ENCODE measurements around the gene FGF7.
"Not testable (repeated sequence)": the region's sequence is repeated elsewhere in the genome, so short reads cannot be mapped to it uniquely, and the experiment has no call there.

FGF7 gene

DNA sequence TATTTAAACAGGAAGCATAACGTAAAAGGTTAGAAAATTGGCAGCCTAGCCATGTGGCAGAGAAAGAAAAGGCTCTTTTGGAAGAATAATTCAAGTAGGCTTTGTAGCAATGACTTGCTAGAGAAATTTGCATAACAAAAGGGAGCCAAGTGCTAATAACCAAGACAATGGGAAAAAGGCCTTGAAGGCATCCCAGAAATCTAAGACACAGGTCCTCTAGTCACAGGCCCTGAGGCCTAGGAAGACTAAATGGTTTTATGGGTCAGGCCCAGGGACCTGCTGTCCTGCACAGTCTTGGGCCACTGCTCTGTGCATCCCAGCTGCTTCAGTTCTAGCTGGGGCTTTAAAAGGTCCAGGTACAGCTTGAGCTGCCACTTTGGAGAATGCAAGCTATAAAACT, 78.5 kb downstream of the FGF7 start:
- Histone ChIP-seq H3K4me3 (replicated peaks; ENCODE audit: insufficient read depth, low read length) (no peak overlapping the region), H3K27ac (replicated peaks) (no peak overlapping the region), H3K27me3 (ENCODE audit: insufficient read depth, poor library complexity, severe bottlenecking) (no peaks in the 10 kb centered on the region)
- TF ChIP-seq POLR2AphosphoS5 (IDR thresholded peaks at IDR 0.05; ENCODE audit: low read depth) (no peak), GABPA (IDR thresholded peaks at IDR 0.05; ENCODE audit: low read depth) (no peak), SPI1 (IDR thresholded peaks at IDR 0.05; ENCODE audit: borderline replicate concordance, low read depth) (no peak)
- TF ChIP-seq, protein P1, sequence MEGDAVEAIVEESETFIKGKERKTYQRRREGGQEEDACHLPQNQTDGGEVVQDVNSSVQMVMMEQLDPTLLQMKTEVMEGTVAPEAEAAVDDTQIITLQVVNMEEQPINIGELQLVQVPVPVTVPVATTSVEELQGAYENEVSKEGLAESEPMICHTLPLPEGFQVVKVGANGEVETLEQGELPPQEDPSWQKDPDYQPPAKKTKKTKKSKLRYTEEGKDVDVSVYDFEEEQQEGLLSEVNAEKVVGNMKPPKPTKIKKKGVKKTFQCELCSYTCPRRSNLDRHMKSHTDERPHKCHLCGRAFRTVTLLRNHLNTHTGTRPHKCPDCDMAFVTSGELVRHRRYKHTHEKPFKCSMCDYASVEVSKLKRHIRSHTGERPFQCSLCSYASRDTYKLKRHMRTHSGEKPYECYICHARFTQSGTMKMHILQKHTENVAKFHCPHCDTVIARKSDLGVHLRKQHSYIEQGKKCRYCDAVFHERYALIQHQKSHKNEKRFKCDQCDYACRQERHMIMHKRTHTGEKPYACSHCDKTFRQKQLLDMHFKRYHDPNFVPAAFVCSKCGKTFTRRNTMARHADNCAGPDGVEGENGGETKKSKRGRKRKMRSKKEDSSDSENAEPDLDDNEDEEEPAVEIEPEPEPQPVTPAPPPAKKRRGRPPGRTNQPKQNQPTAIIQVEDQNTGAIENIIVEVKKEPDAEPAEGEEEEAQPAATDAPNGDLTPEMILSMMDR (IDR thresholded peaks at IDR 0.05; ENCODE audit: insufficient read depth, low read length): no peak
- TF ChIP-seq, protein P2, sequence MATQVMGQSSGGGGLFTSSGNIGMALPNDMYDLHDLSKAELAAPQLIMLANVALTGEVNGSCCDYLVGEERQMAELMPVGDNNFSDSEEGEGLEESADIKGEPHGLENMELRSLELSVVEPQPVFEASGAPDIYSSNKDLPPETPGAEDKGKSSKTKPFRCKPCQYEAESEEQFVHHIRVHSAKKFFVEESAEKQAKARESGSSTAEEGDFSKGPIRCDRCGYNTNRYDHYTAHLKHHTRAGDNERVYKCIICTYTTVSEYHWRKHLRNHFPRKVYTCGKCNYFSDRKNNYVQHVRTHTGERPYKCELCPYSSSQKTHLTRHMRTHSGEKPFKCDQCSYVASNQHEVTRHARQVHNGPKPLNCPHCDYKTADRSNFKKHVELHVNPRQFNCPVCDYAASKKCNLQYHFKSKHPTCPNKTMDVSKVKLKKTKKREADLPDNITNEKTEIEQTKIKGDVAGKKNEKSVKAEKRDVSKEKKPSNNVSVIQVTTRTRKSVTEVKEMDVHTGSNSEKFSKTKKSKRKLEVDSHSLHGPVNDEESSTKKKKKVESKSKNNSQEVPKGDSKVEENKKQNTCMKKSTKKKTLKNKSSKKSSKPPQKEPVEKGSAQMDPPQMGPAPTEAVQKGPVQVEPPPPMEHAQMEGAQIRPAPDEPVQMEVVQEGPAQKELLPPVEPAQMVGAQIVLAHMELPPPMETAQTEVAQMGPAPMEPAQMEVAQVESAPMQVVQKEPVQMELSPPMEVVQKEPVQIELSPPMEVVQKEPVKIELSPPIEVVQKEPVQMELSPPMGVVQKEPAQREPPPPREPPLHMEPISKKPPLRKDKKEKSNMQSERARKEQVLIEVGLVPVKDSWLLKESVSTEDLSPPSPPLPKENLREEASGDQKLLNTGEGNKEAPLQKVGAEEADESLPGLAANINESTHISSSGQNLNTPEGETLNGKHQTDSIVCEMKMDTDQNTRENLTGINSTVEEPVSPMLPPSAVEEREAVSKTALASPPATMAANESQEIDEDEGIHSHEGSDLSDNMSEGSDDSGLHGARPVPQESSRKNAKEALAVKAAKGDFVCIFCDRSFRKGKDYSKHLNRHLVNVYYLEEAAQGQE (IDR thresholded peaks at IDR 0.05; ENCODE audit: insufficient replicate concordance, low read depth): no peak
- DNase-seq (ENCODE audit: low read depth in 1 of 2, low spot score in 1 of 2): no peak

DNA sequence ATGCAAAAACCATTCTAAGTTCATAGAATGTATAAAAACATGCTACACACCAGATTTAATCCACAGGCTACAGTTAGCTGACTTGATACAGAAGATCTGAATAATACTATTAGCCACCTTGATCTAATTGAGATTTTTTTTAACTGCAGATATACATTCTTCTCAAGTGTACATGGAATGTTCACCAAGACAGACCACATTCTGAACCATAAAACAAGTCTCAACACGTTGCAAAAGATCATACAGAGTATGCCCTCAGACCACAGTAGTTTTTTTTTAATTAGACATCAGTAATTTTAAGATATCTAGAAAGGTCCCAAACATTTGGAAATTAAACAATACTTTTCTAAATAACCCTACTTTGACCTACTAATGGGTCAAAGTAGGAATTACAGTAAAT, 83.3 kb downstream of the FGF7 start:
- no peak for DNase-seq (ENCODE audit: low read depth in 1 of 2, low spot score in 1 of 2)
- Histone ChIP-seq H3K27me3 (ENCODE audit: insufficient read depth, poor library complexity, severe bottlenecking) (no peaks in the 10 kb centered on the region), H3K27ac (replicated peaks) (no peak overlapping the region), H3K4me3 (replicated peaks; ENCODE audit: insufficient read depth, low read length) (no peak overlapping the region)
- TF ChIP-seq POLR2AphosphoS5 (IDR thresholded peaks at IDR 0.05; ENCODE audit: low read depth) (no peak), SPI1 (IDR thresholded peaks at IDR 0.05; ENCODE audit: borderline replicate concordance, low read depth) (no peak), GABPA (IDR thresholded peaks at IDR 0.05; ENCODE audit: low read depth) (no peak)
- TF ChIP-seq, protein P1 (IDR thresholded peaks at IDR 0.05; ENCODE audit: insufficient read depth, low read length): no peak

DNA sequence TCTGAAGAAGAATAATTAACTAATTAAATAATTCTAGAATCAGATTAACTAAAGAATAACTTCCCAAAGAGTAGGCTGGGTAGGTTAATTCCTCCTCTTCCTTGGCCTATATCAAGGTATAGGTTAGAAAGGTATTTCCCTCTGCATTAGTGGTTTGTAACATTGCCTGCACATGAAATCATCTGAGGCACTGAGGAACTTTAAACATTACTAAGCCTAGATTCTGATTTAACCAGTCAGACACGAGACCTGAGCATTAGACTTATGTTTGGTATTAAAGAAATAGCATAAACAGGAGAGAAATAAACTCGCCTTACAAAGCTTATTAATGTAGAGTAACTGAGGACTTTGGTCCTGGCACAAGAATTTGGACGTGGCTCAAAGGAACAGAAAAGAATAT, 84.2 kb downstream of the FGF7 start:
- no peak overlapping the region for H3K4me3 ChIP-seq (replicated peaks; ENCODE audit: insufficient read depth, low read length)
- TF ChIP-seq, protein P1 (IDR thresholded peaks at IDR 0.05; ENCODE audit: insufficient read depth, low read length): no peak
- TF ChIP-seq GABPA (IDR thresholded peaks at IDR 0.05; ENCODE audit: low read depth) (no peak), SPI1 (IDR thresholded peaks at IDR 0.05; ENCODE audit: borderline replicate concordance, low read depth) (no peak), POLR2AphosphoS5 (IDR thresholded peaks at IDR 0.05; ENCODE audit: low read depth) (no peak)
- TF ChIP-seq, protein P2 (IDR thresholded peaks at IDR 0.05; ENCODE audit: insufficient replicate concordance, low read depth): no peak
- DNase-seq (ENCODE audit: low read depth in 1 of 2, low spot score in 1 of 2): no peak
- no peaks in the 10 kb centered on the region for H3K27me3 ChIP-seq (ENCODE audit: insufficient read depth, poor library complexity, severe bottlenecking)
- H3K27ac ChIP-seq (replicated peaks): no peak overlapping the region

DNA sequence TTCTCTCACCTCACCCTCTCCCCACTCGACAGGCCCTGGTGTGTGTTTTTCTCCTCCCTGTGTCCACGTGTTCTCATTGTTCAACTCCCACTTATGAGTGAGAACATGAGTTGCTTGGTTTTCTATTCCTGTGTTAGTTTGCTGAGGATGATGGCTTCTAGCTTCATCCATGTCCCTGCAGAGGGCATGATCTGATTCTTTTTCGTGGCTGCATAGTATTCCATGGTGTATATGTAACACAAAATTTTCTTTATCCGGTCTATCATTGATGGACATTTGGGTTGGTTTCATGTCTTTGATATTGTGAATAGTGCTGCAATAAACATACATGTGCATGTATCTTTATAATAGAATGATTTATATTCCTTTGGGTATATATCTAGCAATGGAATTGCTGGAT, 89.7 kb downstream of the FGF7 start:
- not testable (repeated sequence) for H3K27me3 ChIP-seq (ENCODE audit: insufficient read depth, poor library complexity, severe bottlenecking); DNase-seq (ENCODE audit: low read depth in 1 of 2, low spot score in 1 of 2); H3K27ac ChIP-seq (replicated peaks); H3K4me3 ChIP-seq (replicated peaks; ENCODE audit: insufficient read depth, low read length)
